C4-2B (cell line): ENCODE results near the gene HLCS.
A peak's percentile ranks its signal among the peaks of the same experiment; 100 is the strongest.

ENCODE experiments used
- H3K27ac ChIP-seq: fragments of 450-650 bp; 2 replicates; pipeline ENCODE4 v1.5.1; 2017
- CTCF ChIP-seq: fragments of 450-650 bp; conservative IDR thresholded peaks from 2 replicates; pipeline ENCODE4 v1.5.1; 2017; ENCODE audit warnings: mild to moderate bottlenecking
- ZFX ChIP-seq: fragments of 450-650 bp; IDR thresholded peaks from 2 replicates; pipeline ENCODE4 v1.6.1; 2017

The HLCS gene

GRCh38 chr21:36976882-36977651 lies 10.6 kb upstream of the HLCS start:
- TF ChIP-seq ZFX (no peak), CTCF (peak; percentile 84)
- H3K27ac ChIP-seq: peak overlapping the region; percentile 87

- no peak overlapping the region for H3K27ac ChIP-seq
Measured at GRCh38 chr21:36976228-36976861, 9.9 kb upstream of the HLCS start.

GRCh38 chr21:36974851-36975192 lies 8.4 kb upstream of the HLCS start:
- TF ChIP-seq CTCF (no peak), ZFX (no peak)
- no peak overlapping the region for H3K27ac ChIP-seq

More at GRCh38 chr21:36976228-36976861, 9.9 kb upstream of the HLCS start:
- no peak for TF ChIP-seq ZFX
- TF ChIP-seq CTCF: no peak

- H3K27ac ChIP-seq: no peak overlapping the region
- no peak for TF ChIP-seq ZFX
- TF ChIP-seq CTCF: no peak
Measured at GRCh38 chr21:36973986-36974850, 7.7 kb upstream of the HLCS start.

GRCh38 chr21:36968976-36969375 lies 2.5 kb upstream of the HLCS start:
- no peak for TF ChIP-seq CTCF
- no peak for TF ChIP-seq ZFX
- H3K27ac ChIP-seq: no peak overlapping the region

- no peak overlapping the region for H3K27ac ChIP-seq
- TF ChIP-seq CTCF: no peak
- TF ChIP-seq ZFX: no peak
Measured at GRCh38 chr21:36968414-36968813, 1.9 kb upstream of the HLCS start.
